ENCODE measurements around the gene ALMS1. TPM values are rescaled to one million over a fixed set of nuclear protein-coding genes. Genes with fewer than 3 reads are reported as not detected.
"Not testable (repeated sequence)": the region's sequence is repeated elsewhere in the genome, so short reads cannot be mapped to it uniquely, and the experiment has no call there.

ALMS1 gene
- total RNA-seq, 2 donors from 2014 or later: 7.7 to 8.2 TPM

DNA sequence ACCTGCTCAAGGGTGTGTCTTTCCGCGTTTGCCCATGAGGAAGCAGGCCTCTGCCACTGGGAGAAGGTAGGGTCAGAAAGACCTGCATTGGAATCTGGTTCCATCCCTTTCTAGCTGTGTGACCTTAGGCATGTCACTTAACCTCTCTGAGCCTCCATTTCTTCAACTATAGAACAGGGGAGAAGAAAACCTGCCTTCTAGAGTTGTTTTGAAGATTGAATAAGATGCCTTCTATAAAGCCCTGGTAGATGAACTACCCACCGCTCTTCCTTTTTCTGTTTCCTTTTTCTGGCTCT lies 256.1 kb downstream of the ALMS1 start:
- ATAC-seq (no peak), DNase-seq (no peak)
- intact Hi-C loops (cut with DNase I): no loop called here

GRCh38 chr2:73642338-73643018 lies 256.8 kb downstream of the ALMS1 start, which contains the start of gene NAT8:
Gene NAT8, minus strand, starts transcription at chr2:73642422. Its CDS starts 794 bp downstream, at chr2:73641628.
- ATAC-seq: no peak
- no peak for DNase-seq
- intact Hi-C loops (cut with DNase I): no loop called here

GRCh38 chr2:73647690-73648089 lies 262.1 kb downstream of the ALMS1 start:
- ATAC-seq; DNase-seq; intact Hi-C loops (cut with DNase I): not testable (repeated sequence)

- ATAC-seq: no peak
- intact Hi-C loops (cut with DNase I): no loop called here
- DNase-seq: no peak
These were observed 266.1 kb downstream of the ALMS1 start for GRCh38 chr2:73651591-73652230.

- intact Hi-C loops (cut with DNase I): no loop called here
- DNase-seq: no peak
- no peak for ATAC-seq
These were observed 266.7 kb downstream of the ALMS1 start for GRCh38 chr2:73652348-73652747.

- intact Hi-C loops (cut with DNase I): no loop called here
- DNase-seq (no peak), ATAC-seq (no peak)
These were observed 268.5 kb downstream of the ALMS1 start for GRCh38 chr2:73654175-73654574.

Other genes with a start within 250 kb of the ALMS1 start
- not detected for gene NOTO, start 183.3 kb upstream of the ALMS1 start, total RNA-seq
- 10 to 100 TPM; 14.1 to 18.2 TPM for gene SMYD5, start 171.6 kb upstream of the ALMS1 start, total RNA-seq
- 10 to 100 TPM; 76.2 to 79.6 TPM for gene PRADC1, start 152.6 kb upstream of the ALMS1 start, total RNA-seq
- gene CCT7, start 151.5 kb upstream of the ALMS1 start, total RNA-seq: 100 to 1,000 TPM; 181 to 184 TPM
- 1 to 10 TPM; 2.0 to 2.3 TPM for gene FBXO41, start 101.4 kb upstream of the ALMS1 start, total RNA-seq
- not detected for gene EGR4, start 92.3 kb upstream of the ALMS1 start, total RNA-seq